Upper lobe of left lung (tissue), 6 donors: ENCODE data around the gene PROX1. TPM values are rescaled to one million over a fixed set of nuclear protein-coding genes. Genes with fewer than 3 reads are reported as not detected.

ENCODE experiments used
- ATAC-seq, 2 donors: fragments of 200-7000 bp; cut with Tn5 transposase; one replicate each; pipeline ENCODE4 v1.9.1; 2022; ENCODE audit warnings: mild to moderate bottlenecking in 2 of 2, moderate library complexity in 2 of 2; ENCODE audit not compliant: low FRiP score in 2 of 2
- DNase-seq, 2 donors: peaks; one replicate each; pipeline ENCODE4 v3.0.0-alpha.2; 2019 to 2020
- H3K27ac ChIP-seq, 4 donors: fragments of 200-600 bp; sonication (generic); one replicate each; pipeline ENCODE4 v1.5.1; 2016 to 2019
- H3K27me3 ChIP-seq, 4 donors: fragments of 200-600 bp; sonication (generic); one replicate each; pipeline ENCODE4 v1.5.1; 2017 to 2019
- H3K36me3 ChIP-seq, 4 donors: fragments of 200-600 bp; sonication (generic); one replicate each; pipeline ENCODE4 v1.5.1; 2016 to 2019
- H3K4me1 ChIP-seq, 4 donors: fragments of 200-600 bp; sonication (generic); one replicate each; pipeline ENCODE4 v1.5.1; 2018 to 2019
- H3K4me3 ChIP-seq, 4 donors: fragments of 200-600 bp; sonication (generic); one replicate each; pipeline ENCODE4 v1.5.1; 2017 to 2019; ENCODE audit warnings: mild to moderate bottlenecking in 2 of 4, moderate library complexity in 1 of 4
- H3K9me3 ChIP-seq, 4 donors: fragments of 200-600 bp; sonication (generic); one replicate each; pipeline ENCODE4 v1.5.1; 2018 to 2019
- EP300 ChIP-seq, 4 donors: sonication (generic); formaldehyde crosslinking; IDR thresholded peaks; one replicate each; pipeline ENCODE4 v1.5.1; 2017; ENCODE audit warnings: antibody characterized with exemption in 4 of 4, control low read depth in 2 of 4
- POLR2A ChIP-seq, 4 donors: fragments of 450-650 bp; IDR thresholded peaks; one replicate each; pipeline ENCODE4 v1.5.1; 2016 to 2017; ENCODE audit warnings: antibody characterized with exemption in 4 of 4, mild to moderate bottlenecking in 2 of 4
- POLR2AphosphoS5 ChIP-seq, 2 donors: sonication (generic); formaldehyde crosslinking; IDR thresholded peaks; one replicate each; pipeline ENCODE4 v1.5.1; 2017; ENCODE audit warnings: antibody characterized with exemption in 2 of 2
- WGBS, 2 donors: methylation state at CpG; one replicate each; pipeline ENCODE4 v1.1.5; 2017 to 2018; 5-methylcytosine and 5-hydroxymethylcytosine counted together
- total RNA-seq, 6 donors: library from RNA; depleted of rRNA in 4 of 6; stranded (reverse); fragments of >200 nt in 4 of 6; gene quantifications; one replicate each; pipeline versions ENCODE4 v1.1.0 to v1.2.1, GENCODE V29; 2016 to 2021
- TF ChIP-seq, protein P1 (sequence below), 6 experiments: fragments of 450-650 bp in 4 of 6; fragments of 200-600 bp in 2 of 6; sonication (generic) in 2 of 6; IDR thresholded peaks; one replicate each; pipeline ENCODE4 v1.5.1; 2016 to 2019; ENCODE audit warnings: antibody characterized with exemption in 6 of 6
- donor health status: DM: no; HTN: no; CAD: no; lungs with moderate emphysema.
- donor health status: DM: no; HTN: yes; CAD: no; lungs with severe emphysema.

Gene PROX1
- total RNA-seq, 6 donors from 2014 or later, result 2.3 to 11.1 (median 3.8) TPM

DNA sequence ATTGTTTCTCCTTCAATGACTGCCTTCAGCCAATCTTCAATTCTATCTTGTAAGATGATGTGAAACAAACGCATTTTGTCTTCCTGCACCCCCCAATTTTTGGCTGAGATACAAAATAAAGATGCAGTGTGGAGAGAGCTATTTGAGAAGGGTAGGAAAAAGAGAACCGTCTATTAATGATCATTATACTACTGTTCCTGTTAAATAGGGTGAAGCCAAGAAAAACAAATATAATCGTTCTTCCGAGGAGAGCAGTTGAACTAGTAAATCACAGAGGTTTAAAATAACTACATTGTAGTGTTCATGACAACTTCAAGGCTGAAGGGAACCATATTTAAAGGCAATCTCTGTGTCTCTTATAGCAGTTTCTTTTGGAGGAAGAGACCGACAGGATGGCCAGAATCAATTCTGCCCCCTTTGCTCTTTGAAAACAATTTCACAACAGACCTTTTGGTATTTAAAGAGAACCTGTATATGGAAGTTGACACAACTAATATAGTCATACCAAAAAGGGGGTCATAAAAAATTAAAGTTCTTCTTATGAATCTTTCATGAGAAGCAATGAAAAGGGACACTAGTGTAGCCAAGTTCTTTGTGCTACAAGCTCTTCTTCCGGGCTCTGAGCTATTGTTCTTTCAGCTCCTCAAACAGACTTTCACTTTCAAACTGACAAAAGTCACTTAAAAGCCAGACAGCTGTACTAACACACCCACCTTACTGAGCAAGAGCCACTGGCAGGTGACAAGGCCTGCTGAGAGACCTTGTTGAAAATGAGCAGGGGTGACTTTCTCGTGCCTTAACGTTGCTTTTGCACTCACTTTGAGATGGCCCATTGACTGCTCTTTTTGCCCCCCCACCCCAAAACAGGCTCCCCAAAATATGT is 30.9 kb downstream of the PROX1 start:
- no peak overlapping the region for H3K27ac ChIP-seq
- WGBS, 2 donors, result 63 to 65% methylated on average over 8 of the region's 8 CpGs
- no peaks in the 10 kb centered on the region for H3K9me3 ChIP-seq
- DNase-seq, result no peak
- H3K4me3 ChIP-seq, result no peak overlapping the region
- no peak for ATAC-seq
- H3K36me3 ChIP-seq, result no peaks in the 10 kb centered on the region
- TF ChIP-seq POLR2A (IDR thresholded peaks at IDR 0.05) (no peak), POLR2AphosphoS5 (IDR thresholded peaks at IDR 0.05) (no peak), EP300 (IDR thresholded peaks at IDR 0.05) (no peak)
- TF ChIP-seq, protein P1, sequence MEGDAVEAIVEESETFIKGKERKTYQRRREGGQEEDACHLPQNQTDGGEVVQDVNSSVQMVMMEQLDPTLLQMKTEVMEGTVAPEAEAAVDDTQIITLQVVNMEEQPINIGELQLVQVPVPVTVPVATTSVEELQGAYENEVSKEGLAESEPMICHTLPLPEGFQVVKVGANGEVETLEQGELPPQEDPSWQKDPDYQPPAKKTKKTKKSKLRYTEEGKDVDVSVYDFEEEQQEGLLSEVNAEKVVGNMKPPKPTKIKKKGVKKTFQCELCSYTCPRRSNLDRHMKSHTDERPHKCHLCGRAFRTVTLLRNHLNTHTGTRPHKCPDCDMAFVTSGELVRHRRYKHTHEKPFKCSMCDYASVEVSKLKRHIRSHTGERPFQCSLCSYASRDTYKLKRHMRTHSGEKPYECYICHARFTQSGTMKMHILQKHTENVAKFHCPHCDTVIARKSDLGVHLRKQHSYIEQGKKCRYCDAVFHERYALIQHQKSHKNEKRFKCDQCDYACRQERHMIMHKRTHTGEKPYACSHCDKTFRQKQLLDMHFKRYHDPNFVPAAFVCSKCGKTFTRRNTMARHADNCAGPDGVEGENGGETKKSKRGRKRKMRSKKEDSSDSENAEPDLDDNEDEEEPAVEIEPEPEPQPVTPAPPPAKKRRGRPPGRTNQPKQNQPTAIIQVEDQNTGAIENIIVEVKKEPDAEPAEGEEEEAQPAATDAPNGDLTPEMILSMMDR (IDR thresholded peaks at IDR 0.05), result no peak
- H3K4me1 ChIP-seq, result no peaks in the 10 kb centered on the region
- H3K27me3 ChIP-seq, result no peaks in the 10 kb centered on the region

DNA sequence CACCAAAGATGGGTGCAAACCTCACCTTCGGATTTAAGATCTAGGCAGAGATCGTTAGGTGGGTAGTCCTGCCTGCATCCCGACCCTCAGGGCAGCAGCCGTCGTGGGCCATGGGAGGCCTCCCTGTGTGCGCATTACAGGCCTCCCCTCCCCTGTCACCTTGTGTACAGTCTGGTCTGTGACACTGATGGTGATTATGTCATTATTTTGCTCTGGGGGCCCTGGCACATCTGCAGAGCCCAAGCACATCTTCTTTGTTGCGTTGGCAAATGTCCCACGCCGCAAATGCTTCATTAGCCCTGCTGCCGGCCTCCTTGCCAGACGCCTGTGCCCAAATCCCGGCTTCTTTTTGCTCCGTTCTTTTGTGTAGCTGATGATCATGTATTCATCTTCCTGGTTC is 31.7 kb downstream of the PROX1 start:
- Histone ChIP-seq H3K27me3 (no peaks in the 10 kb centered on the region), H3K27ac (no peak overlapping the region), H3K4me3 (no peak overlapping the region), H3K9me3 (no peaks in the 10 kb centered on the region), H3K4me1 (no peaks in the 10 kb centered on the region), H3K36me3 (no peaks in the 10 kb centered on the region)
- WGBS, 2 donors, result 90 to 93% methylated on average over 13 of the region's 13 CpGs
- no peak for TF ChIP-seq POLR2AphosphoS5 (IDR thresholded peaks at IDR 0.05)
- TF ChIP-seq POLR2A (IDR thresholded peaks at IDR 0.05), result no peak
- TF ChIP-seq, protein P1 (IDR thresholded peaks at IDR 0.05), result no peak
- no peak for TF ChIP-seq EP300 (IDR thresholded peaks at IDR 0.05)
- ATAC-seq (no peak), DNase-seq (peak in 1 of 2 donors; percentile 24)

DNA sequence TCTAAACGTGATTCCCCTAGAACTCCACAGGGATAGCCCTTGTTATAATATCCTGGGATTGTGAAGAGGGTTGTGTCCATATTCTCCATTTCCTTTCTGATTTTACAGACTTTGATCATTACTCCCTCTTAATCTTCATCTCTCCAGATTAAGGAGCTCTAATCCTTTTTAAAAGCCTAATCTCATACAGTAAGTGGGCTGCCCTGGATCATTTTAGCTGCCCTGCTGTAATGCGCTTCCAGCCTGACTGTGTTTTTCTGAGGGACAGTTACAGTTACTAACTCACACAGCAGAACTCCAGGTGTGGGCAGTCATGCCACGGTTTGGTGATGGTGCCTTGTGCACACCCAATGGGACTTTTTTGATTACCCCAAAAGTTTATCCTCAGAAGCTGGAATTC is 33.5 kb downstream of the PROX1 start:
- TF ChIP-seq, protein P1 (IDR thresholded peaks at IDR 0.05), result no peak
- TF ChIP-seq POLR2AphosphoS5 (IDR thresholded peaks at IDR 0.05) (no peak), POLR2A (IDR thresholded peaks at IDR 0.05) (no peak), EP300 (IDR thresholded peaks at IDR 0.05) (no peak)
- ATAC-seq, result no peak
- no peak for DNase-seq
- whole genome bisulfite sequencing, 2 donors, result 80 to 85% methylated on average over 3 of the region's 3 CpGs
- H3K9me3 ChIP-seq, result no peaks in the 10 kb centered on the region
- no peaks in the 10 kb centered on the region for H3K4me1 ChIP-seq
- H3K27me3 ChIP-seq, result no peaks in the 10 kb centered on the region
- no peak overlapping the region for H3K4me3 ChIP-seq
- no peaks in the 10 kb centered on the region for H3K36me3 ChIP-seq
- no peak overlapping the region for H3K27ac ChIP-seq

DNA sequence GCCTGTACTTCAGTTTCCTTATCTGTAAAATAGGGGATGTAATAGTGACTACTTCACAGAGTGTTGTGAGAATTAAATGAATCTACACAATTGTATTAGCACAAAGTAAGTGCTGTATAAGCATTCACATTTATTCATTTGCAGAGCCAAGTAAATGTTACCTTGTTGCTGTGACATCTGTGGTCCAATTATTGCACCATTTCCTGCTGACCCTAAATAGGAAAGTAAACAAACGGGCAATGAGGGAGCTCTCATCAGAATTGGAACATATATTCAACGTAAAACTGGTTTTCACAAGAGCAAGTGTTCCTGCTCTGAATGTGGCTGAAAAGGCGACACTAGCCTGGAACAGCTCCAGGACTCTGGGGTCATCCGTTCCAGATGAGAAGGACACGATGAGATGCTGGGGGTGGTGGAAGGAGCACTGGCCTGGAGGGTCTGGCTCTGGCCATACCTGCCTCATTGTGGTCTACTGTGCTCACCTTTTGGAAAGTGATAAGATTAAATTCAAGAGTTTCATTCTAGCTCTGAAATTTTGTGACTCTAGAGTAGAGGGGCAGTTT is 34.5 kb downstream of the PROX1 start:
- 74 to 79% methylated on average over 5 of the region's 5 CpGs for WGBS, 2 donors
- DNase-seq (no peak), ATAC-seq (no peak)

More for the DNA sequence above, 34.5 kb downstream of the PROX1 start:
- no peaks in the 10 kb centered on the region for H3K9me3 ChIP-seq
- H3K27me3 ChIP-seq, result no peaks in the 10 kb centered on the region
- H3K4me3 ChIP-seq, result no peak overlapping the region
- no peaks in the 10 kb centered on the region for H3K36me3 ChIP-seq
- TF ChIP-seq EP300 (IDR thresholded peaks at IDR 0.05) (no peak), POLR2AphosphoS5 (IDR thresholded peaks at IDR 0.05) (no peak), POLR2A (IDR thresholded peaks at IDR 0.05) (no peak)
- TF ChIP-seq, protein P1 (IDR thresholded peaks at IDR 0.05), result no peak
- H3K27ac ChIP-seq, result no peak overlapping the region
- H3K4me1 ChIP-seq, result no peaks in the 10 kb centered on the region
